ENCODE results near the gene UBE2U. TPM values are rescaled to one million over a fixed set of nuclear protein-coding genes. Genes with fewer than 3 reads are reported as not detected.

UBE2U gene
- total and polyA plus RNA-seq, 2 of the 8 experiments (the other 6 are each of a cell fraction or from before 2014, with no cell fraction given), result not detected

GRCh38 chr1:64184003-64184440, 19.4 kb upstream of the UBE2U start:
- Histone ChIP-seq H3K4me2 (ENCODE audit: insufficient read depth in 1 of 2, low read depth in 2 of 2, low read length in 2 of 2) (no peak overlapping the region), H2BK20ac (ENCODE audit: low read length) (no peak overlapping the region)
- POLR2A ChIA-PET (ENCODE audit: partially characterized antibody), result interaction anchor here (1.0 kb wide), 1 partner anchor 10 kb away, joined by 3 read pairs; no protein-coding TSS in a partner anchor
- TF ChIP-seq POLR2A (IDR thresholded peaks at IDR 0.05; ENCODE audit: control extremely low read depth in 1 of 2, low read depth in 2 of 2, low read length in 2 of 2), result no peak
- TF ChIP-seq BACH1 (IDR thresholded peaks at IDR 0.05; ENCODE audit: low read length), result no peak
- TF ChIP-seq JUN (IDR thresholded peaks at IDR 0.05; ENCODE audit: low read depth, low read length), result no peak
- TF ChIP-seq USF2 (IDR thresholded peaks at IDR 0.05; ENCODE audit: low read length), result no peak
- no peak for TF ChIP-seq NRF1 (IDR thresholded peaks at IDR 0.05; ENCODE audit: low read depth, low read length)
- no peak for TF ChIP-seq POLR2AphosphoS5 (IDR thresholded peaks at IDR 0.05; ENCODE audit: low read depth, low read length)
- TF ChIP-seq KDM1A (IDR thresholded peaks at IDR 0.05; ENCODE audit: borderline replicate concordance, low read length), result no peak
- TF ChIP-seq CHD2 (IDR thresholded peaks at IDR 0.05; ENCODE audit: low read length), result no peak
- no peak for TF ChIP-seq MAFK (IDR thresholded peaks at IDR 0.05; ENCODE audit: low read depth, low read length)
- TF ChIP-seq ZNF274 (IDR thresholded peaks at IDR 0.05; ENCODE audit: borderline replicate concordance, extremely low read depth, low read length), result no peak
- no peak for TF ChIP-seq E2F6 (IDR thresholded peaks at IDR 0.05)
- TF ChIP-seq FOSL1 (IDR thresholded peaks at IDR 0.05; ENCODE audit: insufficient read depth, low read depth, low read length), result no peak
- TF ChIP-seq MAX (IDR thresholded peaks at IDR 0.05), result no peak

More at GRCh38 chr1:64184003-64184440, 19.4 kb upstream of the UBE2U start:
- Histone ChIP-seq H3K14ac (ENCODE audit: insufficient read length) (no peak overlapping the region), H2BK15ac (ENCODE audit: low read length) (no peak overlapping the region), H3K27me3 (replicated peaks in 1 of 4; ENCODE audit: control insufficient read depth in 3 of 4, extremely low read depth in 1 of 4, insufficient read depth in 3 of 4, low read length in 3 of 4) (no peaks in the 10 kb centered on the region), H2AFZ (ENCODE audit: low read length) (no peak overlapping the region), H3K27ac (ENCODE audit: low read depth, low read length) (no peak overlapping the region), H3K4ac (replicated peaks; ENCODE audit: insufficient read length, low read depth, low read length) (no peak overlapping the region), H3K23ac (ENCODE audit: insufficient read length) (no peak overlapping the region), H3K4me1 (replicated peaks in 1 of 4; ENCODE audit: control insufficient read depth in 3 of 4, insufficient read depth in 4 of 4, low read length in 3 of 4) (0 out of 7 replicates have a peak, but pooled peaks cover 0 to 2% (median 0%) of the 10 kb centered on the region in 4 experiments), H3K9me3 (ENCODE audit: insufficient read depth in 2 of 2, low read depth in 1 of 2, low read length in 1 of 2) (no peaks in the 10 kb centered on the region), H3K79me2 (ENCODE audit: control insufficient read depth in 1 of 2, insufficient read depth in 2 of 2, low read length in 2 of 2) (no peaks in the 10 kb centered on the region), H4K91ac (replicated peaks; ENCODE audit: insufficient read length, low read length) (no peak overlapping the region), H4K20me1 (replicated peaks in 1 of 2; ENCODE audit: control insufficient read depth in 1 of 2, insufficient read depth in 2 of 2, low read length in 2 of 2) (peaks cover 0 to 2% of the 10 kb centered on the region in 2 experiments), H3K36me3 (ENCODE audit: control insufficient read depth in 2 of 4, insufficient read depth in 4 of 4, low read length in 3 of 4) (peaks cover 0 to 1% (median under 1%) of the 10 kb centered on the region in 4 experiments; a peak in 3 of 8 replicates), H3K79me1 (ENCODE audit: low read depth, low read length) (no peaks in the 10 kb centered on the region), H3K9ac (replicated peaks in 1 of 4; ENCODE audit: extremely low read depth in 1 of 4, low read depth in 3 of 4, low read length in 3 of 4) (no peak overlapping the region), H3K56ac (replicated peaks; ENCODE audit: insufficient read length, low read depth, low read length) (no peak overlapping the region), H2BK120ac (replicated peaks; ENCODE audit: low read depth, low read length) (no peak overlapping the region), H2BK12ac (ENCODE audit: low read depth, low read length) (no peak overlapping the region), H2AK5ac (ENCODE audit: low read depth, low read length) (no peak overlapping the region), H3K23me2 (ENCODE audit: low read depth, low read length) (no peaks in the 10 kb centered on the region; the same call in 1 of the 2 replicates), H2BK5ac (ENCODE audit: low read depth, low read length) (no peak overlapping the region), H4K5ac (ENCODE audit: insufficient read length, low read depth, low read length) (no peak overlapping the region), H3K4me3 (ENCODE audit: extremely low read depth in 1 of 4, insufficient read depth in 2 of 4, low read depth in 3 of 4, low read length in 4 of 4) (no peak overlapping the region), H3K18ac (ENCODE audit: extremely low read depth, low read length) (no peak overlapping the region), H4K8ac (ENCODE audit: extremely low read depth, insufficient read depth, low read length) (no peak overlapping the region)
- CTCF ChIA-PET (ENCODE audit: partially characterized antibody), result interaction anchor here (1.4 to 4.2 kb wide), 5 partner anchors 10 to 493 kb away, joined by 3 to 23 read pairs (median 11); no protein-coding TSS in a partner anchor
- FAIRE-seq (no peak), DNase-seq (ENCODE audit: low read depth in 1 of 2, low spot score in 2 of 2) (no peak)
- 89% methylated on average over 5 of the region's 5 CpGs; no CpG with 5 or more reads in 1 of the 2 experiments for WGBS, 2 experiments (ENCODE audit: extremely low coverage in 1 of 2, insufficient coverage in 1 of 2, insufficient read length in 1 of 2, insufficient replicate concordance in 2 of 2, low coverage in 1 of 2, low lambda C conversion rate in 2 of 2, missing lambda C conversion rate in 1 of 2)
